ENCODE measurements around the gene GPR87. TPM values are rescaled to one million over a fixed set of nuclear protein-coding genes. Genes with fewer than 3 reads are reported as not detected.

The GPR87 gene
- total RNA-seq, 1 donor from 2014 or later = not detected

GRCh38 chr3:151248772-151249337 lies 67.8 kb downstream of the GPR87 start:
- intact Hi-C loops (cut with DNase I) = no loop called here
- Histone ChIP-seq H3K27me3 (no peaks in the 10 kb centered on the region), H3K4me3 (no peak overlapping the region), H3K9me3 (no peaks in the 10 kb centered on the region), H3K27ac (no peak overlapping the region), H3K36me3 (no peaks in the 10 kb centered on the region), H3K4me1 (no peaks in the 10 kb centered on the region)
- no peak for DNase-seq (ENCODE audit: low spot score in 2 of 2)
- TF ChIP-seq CTCF (IDR thresholded peaks at IDR 0.05) = no peak

Other genes with a start within 250 kb of the GPR87 start
- gene MED12L, start 231.2 kb downstream of the GPR87 start, total RNA-seq = 0.43 TPM
- gene GPR171, start 113.6 kb downstream of the GPR87 start, total RNA-seq = 3.2 TPM
- gene P2RY14, start 38.3 kb downstream of the GPR87 start, total RNA-seq = 2.7 TPM
- 0.75 TPM for gene P2RY13, start 12.7 kb upstream of the GPR87 start, total RNA-seq
- not detected for gene P2RY12, start 67.9 kb upstream of the GPR87 start, total RNA-seq
- 1.7 TPM for gene IGSF10, start 144.2 kb upstream of the GPR87 start, total RNA-seq

Data from ascending aorta (tissue), 2 donors.